Activated CD8-positive, alpha-beta memory T cell treated with anti-CD3 and anti-CD28 coated beads for 48 hours (primary cell): ENCODE data around the gene SMNDC1.
"Not testable (repeated sequence)": the region's sequence is repeated elsewhere in the genome, so short reads cannot be mapped to it uniquely, and the experiment has no call there.

ENCODE experiments used
- DNase-seq, 3 experiments: peaks; one replicate each; pipeline ENCODE4 v3.0.0-alpha.2; 2020; ENCODE audit warnings: low read depth in 2 of 3, low spot score in 2 of 3

Gene SMNDC1

GRCh38 chr10:110284262-110284661, 20.5 kb downstream of the SMNDC1 start:
- DNase-seq: no peak

DNA sequence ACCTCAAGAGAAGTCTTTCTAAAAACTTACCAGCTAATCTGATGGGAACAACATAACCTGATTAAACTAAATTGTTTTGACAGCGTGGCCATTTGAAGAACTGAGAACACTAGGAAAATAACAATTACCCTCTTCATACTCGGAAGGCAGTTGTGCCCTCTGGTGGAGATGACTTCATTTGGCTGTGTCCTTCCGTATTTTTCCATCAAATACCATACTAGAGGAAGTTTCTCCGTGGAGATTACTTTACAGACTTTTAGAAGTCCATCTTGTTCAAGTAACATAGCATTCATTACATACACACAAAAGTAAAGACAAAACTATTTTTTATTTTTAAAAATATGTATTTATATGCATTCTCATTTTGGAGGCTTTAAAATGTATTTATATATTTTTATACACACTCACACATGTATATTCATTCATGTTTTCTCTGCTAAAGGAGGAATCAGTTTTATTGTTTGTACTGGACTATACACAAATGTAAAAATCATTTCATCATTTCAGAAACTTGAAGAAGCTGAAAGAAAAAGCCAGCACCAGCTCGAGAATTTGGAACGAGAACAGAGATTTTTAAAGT, 25.2 kb downstream of the SMNDC1 start:
- no peak for DNase-seq

GRCh38 chr10:110278562-110279406, 25.9 kb downstream of the SMNDC1 start:
- DNase-seq: no peak

- no peak for DNase-seq
These were observed 27.1 kb downstream of the SMNDC1 start for GRCh38 chr10:110277591-110277990.

DNA sequence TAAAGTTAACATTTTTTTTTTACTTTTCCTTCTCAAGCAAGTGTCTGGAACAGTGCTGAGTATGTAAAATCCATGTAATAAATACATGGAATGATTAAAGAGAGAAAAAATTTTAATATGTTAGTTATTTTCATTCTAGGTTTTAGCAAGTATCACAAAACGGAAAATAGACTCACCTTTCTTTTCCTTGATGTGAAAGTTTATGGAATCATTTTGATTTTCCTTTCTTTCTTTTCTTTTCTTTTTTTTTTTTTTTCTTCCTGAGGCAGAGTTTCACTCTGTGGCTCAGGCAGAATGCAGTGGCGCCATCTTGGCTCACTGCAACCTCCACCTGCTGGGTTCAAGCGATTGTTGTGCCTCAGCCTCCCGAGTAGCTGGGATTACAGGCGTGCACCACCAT, 28.1 kb downstream of the SMNDC1 start:
- DNase-seq: no peak

DNA sequence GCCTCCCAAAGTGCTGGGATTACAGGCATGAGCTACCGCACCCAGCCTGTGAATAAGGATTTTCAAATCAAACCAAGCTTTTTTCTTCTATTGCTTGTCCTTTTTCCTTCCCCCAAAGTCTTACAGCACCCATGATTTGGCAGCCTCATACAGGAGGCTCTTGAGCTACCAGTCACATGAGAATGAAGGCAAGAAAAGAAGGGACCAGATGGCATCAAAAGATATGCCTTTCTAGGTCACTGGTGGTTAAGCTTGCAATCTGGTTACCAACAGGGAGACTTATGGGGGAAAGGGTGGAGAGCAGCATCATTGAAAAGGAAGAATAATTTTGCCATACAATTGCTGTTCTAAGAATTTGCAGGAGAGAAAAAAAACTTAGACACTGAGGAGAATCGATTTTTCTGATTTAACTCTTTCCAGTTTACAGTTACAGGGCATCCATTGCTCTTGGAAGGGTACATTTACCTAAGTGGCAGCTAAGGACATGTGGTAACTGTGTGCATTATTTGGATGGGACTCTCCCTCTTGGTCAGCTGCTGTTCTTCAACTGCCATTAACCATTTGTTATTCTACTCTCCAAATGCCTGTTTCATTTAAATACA, 29.5 kb downstream of the SMNDC1 start:
- no peak for DNase-seq

DNA sequence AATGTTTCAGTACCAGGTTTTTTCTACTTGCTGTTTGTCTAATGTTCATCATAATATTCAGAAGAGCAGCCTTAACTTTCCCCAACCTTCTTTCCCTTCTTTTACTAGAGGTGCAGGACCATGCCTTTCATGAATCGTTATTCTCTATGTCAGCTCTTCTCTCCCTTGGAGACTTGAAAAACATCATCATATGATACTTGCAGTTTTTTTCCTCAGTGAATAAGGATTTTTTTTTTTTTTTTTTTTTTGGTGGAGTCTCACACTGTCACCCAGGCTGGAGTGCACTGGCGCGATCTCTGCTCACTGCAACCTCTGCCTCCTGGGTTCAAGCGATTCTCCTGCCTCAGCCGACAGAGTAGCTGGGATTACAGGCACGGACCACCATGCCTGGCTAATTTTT, 30.1 kb downstream of the SMNDC1 start:
- no peak for DNase-seq

- DNase-seq: no peak
These were observed 30.6 kb downstream of the SMNDC1 start for GRCh38 chr10:110274072-110274627.

DNA sequence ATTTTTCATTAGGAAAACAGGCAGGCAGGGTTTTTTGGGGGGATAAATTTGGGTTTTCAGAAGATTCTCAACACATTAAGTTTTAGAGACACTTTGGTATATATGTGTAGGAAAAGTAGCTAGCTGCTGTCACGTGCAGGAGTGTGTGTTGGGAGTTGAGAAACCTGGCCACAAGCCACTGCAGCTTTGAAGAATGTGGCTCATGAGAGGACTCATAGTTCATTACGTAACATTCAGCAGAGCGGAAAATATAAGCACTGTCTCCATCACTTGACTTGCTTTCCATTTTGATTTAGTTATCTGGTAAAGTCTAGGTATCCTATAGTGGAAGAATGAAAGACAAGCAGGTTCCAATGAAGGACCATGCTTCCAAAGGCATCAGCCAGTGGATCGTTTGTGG, 31.2 kb downstream of the SMNDC1 start:
- no peak for DNase-seq

DNA sequence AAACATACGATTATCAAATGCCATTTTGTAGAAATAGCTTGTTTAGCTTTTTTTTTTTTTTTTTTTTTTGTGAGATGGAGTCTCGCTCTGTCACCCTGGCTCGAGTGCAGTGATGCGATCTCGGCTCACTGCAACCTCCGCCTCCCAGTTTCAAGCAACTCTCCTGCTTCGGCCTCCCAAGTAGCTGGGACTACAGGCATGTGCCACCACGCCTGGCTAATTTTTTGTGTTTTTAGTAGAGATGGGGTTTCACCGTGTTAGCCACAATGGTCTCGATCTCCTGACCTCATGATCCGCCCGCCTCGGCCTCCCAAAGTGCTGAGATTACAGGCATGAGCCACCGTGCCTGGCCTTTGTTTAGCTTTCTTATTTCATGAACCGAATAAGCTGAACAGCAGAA, 31.7 kb downstream of the SMNDC1 start:
- not testable (repeated sequence) for DNase-seq

DNA sequence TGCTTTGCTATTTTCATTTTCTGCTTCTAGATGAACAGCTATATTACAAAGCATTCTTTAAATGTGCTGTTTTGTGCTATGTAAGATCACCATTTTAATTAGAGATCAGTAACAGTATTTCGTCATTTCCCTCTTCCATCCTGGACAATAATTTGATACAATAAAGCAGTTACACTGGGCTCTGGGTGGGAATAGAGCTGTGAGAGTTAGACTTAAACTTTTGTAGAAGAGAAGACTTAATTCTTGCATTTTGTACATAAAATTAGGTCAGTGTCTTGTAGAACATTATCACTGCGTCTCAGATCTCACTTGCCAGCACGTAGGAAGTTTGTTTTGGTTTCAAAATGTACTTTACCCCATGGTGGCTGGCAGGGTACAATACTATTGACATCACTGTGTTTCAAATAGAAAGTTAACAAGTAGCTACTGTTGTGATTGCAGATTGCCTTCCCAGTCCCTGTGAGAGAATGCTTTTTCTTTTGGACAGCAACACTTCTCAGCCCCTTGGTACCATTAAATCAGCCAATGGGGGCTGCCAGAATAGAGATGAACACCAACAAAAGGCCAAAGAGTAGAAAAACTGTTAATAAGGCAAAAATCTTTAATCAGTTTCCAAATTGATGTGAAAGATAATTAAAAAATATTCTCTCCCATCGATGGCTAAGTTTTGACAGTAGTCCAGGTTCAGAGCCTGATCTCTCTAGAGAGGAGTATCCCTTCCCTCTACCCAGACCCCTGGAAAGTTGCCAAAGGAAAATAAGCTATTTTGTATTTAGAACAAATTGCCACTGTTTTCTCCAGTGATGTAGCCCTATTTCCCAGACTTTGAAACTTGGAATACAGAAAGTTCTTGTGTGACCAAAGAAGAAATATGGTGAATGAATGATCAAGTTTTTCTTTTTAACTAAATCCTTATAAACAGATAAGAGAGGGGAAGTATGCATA, 35.1 kb downstream of the SMNDC1 start:
- DNase-seq: no peak

DNA sequence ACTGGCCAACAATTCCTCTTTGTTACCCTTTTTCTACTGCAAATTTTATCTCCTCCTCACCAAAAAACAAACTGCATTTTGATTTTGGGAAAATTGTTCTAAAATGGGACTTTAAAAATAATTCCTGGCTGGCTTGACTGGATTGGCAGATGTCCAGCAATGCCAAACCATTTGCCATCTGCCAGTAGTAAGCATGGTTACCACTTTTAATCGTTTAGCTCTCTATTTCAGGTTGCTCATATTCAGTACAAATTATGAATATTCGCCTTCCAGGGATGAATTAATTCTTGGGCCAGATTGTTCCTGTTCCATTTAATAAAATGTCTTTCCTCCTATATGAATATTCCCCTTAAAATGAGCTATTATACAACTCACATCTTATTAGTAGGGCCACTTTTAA, 35.7 kb downstream of the SMNDC1 start:
- DNase-seq: no peak

DNA sequence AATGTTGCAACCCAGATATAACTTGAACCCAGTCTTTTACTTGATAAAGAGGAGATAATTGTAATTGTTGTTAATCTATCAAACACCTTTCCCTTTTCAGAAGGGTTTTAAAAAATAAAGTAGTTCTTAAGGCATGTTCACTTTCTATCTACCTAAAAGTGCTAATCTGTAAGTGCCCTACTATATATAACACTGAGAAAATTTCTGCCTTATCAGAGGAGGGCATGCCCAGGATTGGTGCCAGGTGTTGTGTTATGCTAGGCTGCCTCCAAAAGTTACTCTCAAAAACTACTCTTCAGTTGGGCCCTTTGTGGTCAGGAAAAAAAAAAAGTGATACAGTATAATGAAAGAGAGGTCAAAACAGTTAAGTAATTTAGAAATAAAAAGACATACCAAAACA, 36.3 kb downstream of the SMNDC1 start:
- DNase-seq: no peak

DNA sequence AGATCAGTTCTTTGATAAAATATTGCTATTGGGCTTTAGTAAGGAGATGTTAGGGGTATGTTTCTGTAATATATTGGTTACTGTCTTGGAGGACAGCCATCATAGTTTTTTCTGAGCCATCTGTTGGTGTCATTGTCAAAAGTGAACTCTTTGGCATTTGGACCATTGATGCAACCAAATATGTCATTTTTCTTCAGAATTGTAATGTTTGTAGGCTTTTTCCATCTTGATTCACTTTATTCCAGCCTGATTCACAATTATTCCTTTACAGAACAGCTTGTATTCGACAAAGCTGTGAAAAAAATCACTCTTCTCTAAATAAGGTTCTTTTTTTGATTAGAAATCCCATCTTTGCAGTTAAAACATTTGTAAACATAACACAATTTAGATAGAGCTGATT, 37.4 kb downstream of the SMNDC1 start:
- no peak for DNase-seq

- DNase-seq: no peak
These were observed 39.0 kb downstream of the SMNDC1 start for GRCh38 chr10:110265573-110266193.

GRCh38 chr10:110263164-110263563, 41.6 kb downstream of the SMNDC1 start:
- no peak for DNase-seq

DNA sequence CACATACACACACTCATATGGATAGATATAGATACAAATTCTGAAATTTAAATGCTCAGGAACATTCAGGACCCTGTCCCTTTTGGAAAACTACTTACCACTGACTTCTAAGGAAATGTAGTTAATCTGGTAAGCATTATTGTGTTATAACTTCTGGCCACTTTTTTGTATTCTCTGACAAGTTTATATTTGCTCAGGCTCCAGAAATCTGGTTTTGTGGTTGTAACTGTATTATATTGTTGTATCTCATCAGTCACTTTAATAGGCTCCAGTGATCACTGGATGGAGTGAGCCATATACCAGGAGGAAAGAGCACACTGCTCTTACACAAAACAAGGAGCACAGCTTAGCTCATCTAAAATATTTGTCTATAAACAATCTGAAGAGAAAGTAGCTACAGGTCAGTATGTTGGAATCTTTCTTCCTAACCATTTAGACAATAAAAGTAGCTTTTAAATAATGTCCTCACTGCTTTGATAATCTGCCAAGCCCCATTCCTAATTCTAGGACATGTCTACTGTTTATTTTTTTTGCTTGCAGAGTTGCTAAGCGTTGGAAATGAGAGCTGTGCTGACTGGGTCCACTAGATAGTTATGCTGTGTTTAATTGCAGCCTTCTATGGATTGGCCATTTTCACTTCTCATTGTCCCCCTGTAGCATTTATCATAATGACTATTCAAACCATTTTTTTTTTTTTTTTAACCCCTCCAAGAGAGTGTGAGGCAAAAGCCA, 43.8 kb downstream of the SMNDC1 start:
- DNase-seq: no peak

DNA sequence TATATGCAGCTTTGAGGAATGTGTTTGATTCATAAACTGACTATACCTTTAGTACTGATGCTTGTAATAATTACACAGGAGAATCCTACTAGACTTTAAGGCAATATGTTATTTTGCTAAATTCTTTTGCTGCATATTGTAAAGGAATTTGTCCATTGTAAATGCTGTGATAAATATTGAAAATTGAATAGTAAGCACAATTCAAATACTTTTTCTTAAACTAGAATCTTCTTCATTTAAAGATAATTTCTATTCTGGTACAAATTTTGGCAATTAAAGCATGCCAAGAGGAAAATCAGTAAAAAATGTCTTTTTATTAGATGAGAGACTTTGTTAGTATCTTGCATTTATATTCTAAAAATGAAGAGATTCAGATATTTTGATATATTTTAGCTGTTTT, 45.4 kb downstream of the SMNDC1 start:
- DNase-seq: no peak

DNA sequence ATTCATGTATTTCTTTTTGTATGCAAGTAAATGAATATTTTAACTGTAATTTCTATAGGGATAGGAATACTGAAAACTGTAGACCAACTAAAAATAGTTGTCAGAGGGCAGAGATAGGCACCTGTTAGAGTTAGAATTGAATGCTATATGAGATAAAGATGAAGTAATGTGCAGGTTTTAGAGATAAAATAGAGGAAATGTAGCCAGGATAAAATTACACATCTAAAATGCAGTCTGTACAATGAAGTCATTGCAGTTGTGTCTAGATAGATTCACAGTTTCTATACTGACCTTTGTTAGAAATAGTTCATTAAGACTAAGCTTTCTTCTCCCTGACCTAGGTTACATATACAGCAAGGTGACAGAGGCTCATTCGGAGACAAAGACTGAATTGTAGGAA, 46.2 kb downstream of the SMNDC1 start:
- DNase-seq: no peak

DNA sequence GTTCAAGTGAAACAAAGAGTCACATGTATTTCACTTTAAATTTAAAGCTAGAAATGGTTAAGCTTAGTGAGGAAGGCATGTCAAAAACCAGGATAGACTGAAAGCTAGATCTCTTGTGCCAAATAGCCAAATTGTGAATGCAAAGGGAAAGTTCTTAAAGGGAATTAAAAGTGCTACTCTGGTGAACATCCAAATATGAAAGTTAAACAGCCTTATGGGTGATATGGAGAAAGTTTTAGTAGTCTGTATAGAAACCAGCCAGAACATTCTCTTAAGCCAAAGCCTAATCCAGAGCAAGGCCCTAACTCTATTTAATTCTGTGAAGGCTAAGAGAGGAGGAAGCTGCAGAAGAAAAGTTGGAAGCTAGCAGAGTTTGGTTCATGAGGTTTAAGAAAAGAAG, 50.3 kb downstream of the SMNDC1 start:
- DNase-seq: no peak
